ENCODE measurements around the gene KDM5B.

GRCh38 chr1:202821467-202821866, 13.2 kb upstream of the KDM5B start:
- no peak for TF ChIP-seq POLR2A (IDR thresholded peaks at IDR 0.05; ENCODE audit: low read depth, low read length)
- no peak for TF ChIP-seq POLR2AphosphoS5 (IDR thresholded peaks at IDR 0.05; ENCODE audit: low read depth, low read length)

Data from GM12892 (cell line).